Breast epithelium (tissue), 4 donors: ENCODE data around the gene GNB1L. TPM values are rescaled to one million over a fixed set of nuclear protein-coding genes. Genes with fewer than 3 reads are reported as not detected.

Source experiments
- DNase-seq, 2 donors: peaks; one replicate each; pipeline ENCODE4 v3.0.0-alpha.2; 2019; ENCODE audit warnings: low spot score in 2 of 2
- H3K27ac ChIP-seq, 2 donors: fragments of 200-600 bp; sonication (generic) in 1 of 2; one replicate each; pipeline ENCODE4 v1.5.1; 2016 to 2019; ENCODE audit warnings: mild to moderate bottlenecking in 1 of 2
- H3K27me3 ChIP-seq, 2 donors: fragments of 200-600 bp; sonication (generic) in 1 of 2; one replicate each; pipeline versions ENCODE4 v1.5.1 to v1.6.0; 2017 to 2019; ENCODE audit warnings: control low read depth in 1 of 2, mild to moderate bottlenecking in 1 of 2
- H3K36me3 ChIP-seq: fragments of 200-600 bp; one replicate; pipeline ENCODE4 v1.5.1; 2019
- H3K4me1 ChIP-seq, 2 donors: fragments of 200-600 bp; sonication (generic); one replicate each; pipeline ENCODE4 v1.5.1; 2016 to 2019; ENCODE audit warnings: control low read depth in 1 of 2
- H3K4me3 ChIP-seq, 3 donors: fragments of 200-600 bp; sonication (generic); 1 replicate in 2 of 3; 2 replicates in 1 of 3; pipeline ENCODE4 v1.5.1; 2016 to 2019; ENCODE audit warnings: mild to moderate bottlenecking in 3 of 3, moderate library complexity in 2 of 3
- H3K9me3 ChIP-seq, 2 donors: fragments of 200-600 bp; sonication (generic) in 1 of 2; one replicate each; pipeline ENCODE4 v1.5.1; 2016 to 2019; ENCODE audit warnings: control low read depth in 1 of 2
- CTCF ChIP-seq, 3 donors: fragments of 450-650 bp; IDR thresholded peaks; one replicate each; pipeline ENCODE4 v1.5.1; 2016 to 2017; ENCODE audit warnings: antibody characterized with exemption in 3 of 3, mild to moderate bottlenecking in 3 of 3, moderate library complexity in 3 of 3
- POLR2A ChIP-seq: fragments of 450-650 bp; IDR thresholded peaks from one replicate; pipeline ENCODE4 v1.6.1; 2016; ENCODE audit warnings: antibody characterized with exemption, mild to moderate bottlenecking, moderate library complexity
- POLR2AphosphoS5 ChIP-seq, 3 donors: sonication (generic); formaldehyde crosslinking; IDR thresholded peaks; one replicate each; pipeline ENCODE4 v1.6.1; 2017; ENCODE audit warnings: antibody characterized with exemption in 3 of 3
- intact Hi-C: fragments of 100-400 bp; cut with DNase I; formaldehyde crosslinking; loops from one replicate; pipeline ENCODE4 v1.15.1; 2023; ENCODE audit warnings: low total_unique reads
- total RNA-seq, 3 donors: library from RNA; depleted of rRNA; stranded (reverse); fragments of >200 nt; gene quantifications; one replicate each; pipeline ENCODE4 v1.1.0, GENCODE V29; 2016

GNB1L gene
- total RNA-seq, 3 donors from 2014 or later = 5.6 to 8.2 (median 6.3) TPM

GRCh38 chr22:19878461-19879245 is 24.0 kb upstream of the GNB1L start:
- no peak overlapping the region for H3K4me3 ChIP-seq
- no peaks in the 10 kb centered on the region for H3K4me1 ChIP-seq
- H3K36me3 ChIP-seq = no peaks in the 10 kb centered on the region
- H3K9me3 ChIP-seq = no peaks in the 10 kb centered on the region
- H3K27me3 ChIP-seq = no peaks in the 10 kb centered on the region
- H3K27ac ChIP-seq = no peak overlapping the region
- no peak for TF ChIP-seq POLR2A
- no peak for TF ChIP-seq CTCF (IDR thresholded peaks at IDR 0.05)
- TF ChIP-seq POLR2AphosphoS5 (IDR thresholded peaks at IDR 0.05) = no peak
- intact Hi-C loops = no loop called here
- peak in 1 of 2 donors; percentile 33 for DNase-seq

- no peaks in the 10 kb centered on the region for H3K4me1 ChIP-seq
- TF ChIP-seq POLR2AphosphoS5 (IDR thresholded peaks at IDR 0.05) = no peak
- no peak for TF ChIP-seq POLR2A
- TF ChIP-seq CTCF (IDR thresholded peaks at IDR 0.05) = no peak
- H3K9me3 ChIP-seq = no peaks in the 10 kb centered on the region
- intact Hi-C loops = no loop called here
- no peak overlapping the region for H3K4me3 ChIP-seq
- DNase-seq = peak in 1 of 2 donors; percentile 34
- H3K27me3 ChIP-seq = no peaks in the 10 kb centered on the region
- H3K36me3 ChIP-seq = no peaks in the 10 kb centered on the region
- H3K27ac ChIP-seq = no peak overlapping the region
These were observed 23.1 kb upstream of the GNB1L start for GRCh38 chr22:19877626-19878339.

GRCh38 chr22:19876941-19877625 is 22.4 kb upstream of the GNB1L start:
- Histone ChIP-seq H3K27ac (no peak overlapping the region), H3K4me3 (no peak overlapping the region), H3K27me3 (no peaks in the 10 kb centered on the region), H3K9me3 (no peaks in the 10 kb centered on the region), H3K4me1 (no peaks in the 10 kb centered on the region), H3K36me3 (no peaks in the 10 kb centered on the region)
- DNase-seq = peak in 1 of 2 donors; percentile 36
- no peak for TF ChIP-seq POLR2AphosphoS5 (IDR thresholded peaks at IDR 0.05)
- intact Hi-C loops = no loop called here

- Histone ChIP-seq H3K27ac (no peak overlapping the region), H3K36me3 (no peaks in the 10 kb centered on the region), H3K27me3 (no peaks in the 10 kb centered on the region), H3K4me3 (no peak overlapping the region), H3K9me3 (no peaks in the 10 kb centered on the region), H3K4me1 (no peaks in the 10 kb centered on the region)
- intact Hi-C loops = no loop called here
- no peak for TF ChIP-seq POLR2AphosphoS5 (IDR thresholded peaks at IDR 0.05)
- TF ChIP-seq CTCF (IDR thresholded peaks at IDR 0.05) = no peak
- no peak for TF ChIP-seq POLR2A
- DNase-seq = peak in 1 of 2 donors; percentile 46
These were observed 21.8 kb upstream of the GNB1L start for GRCh38 chr22:19876314-19876940.

- H3K27me3 ChIP-seq = no peaks in the 10 kb centered on the region
- H3K9me3 ChIP-seq = no peaks in the 10 kb centered on the region
- TF ChIP-seq POLR2A (no peak), POLR2AphosphoS5 (IDR thresholded peaks at IDR 0.05) (no peak), CTCF (IDR thresholded peaks at IDR 0.05) (no peak)
- H3K4me1 ChIP-seq = no peaks in the 10 kb centered on the region
- no peak overlapping the region for H3K27ac ChIP-seq
- DNase-seq = peak in 1 of 2 donors; percentile 49
- H3K36me3 ChIP-seq = no peaks in the 10 kb centered on the region
- intact Hi-C loops = loop anchor here (2.0 kb wide), 1 partner anchor 39 kb away; no protein-coding TSS in a partner anchor
- no peak overlapping the region for H3K4me3 ChIP-seq
These were observed 21.0 kb upstream of the GNB1L start for GRCh38 chr22:19875531-19876313.
